ENCODE measurements around the gene LHFPL2.

Gene LHFPL2

DNA sequence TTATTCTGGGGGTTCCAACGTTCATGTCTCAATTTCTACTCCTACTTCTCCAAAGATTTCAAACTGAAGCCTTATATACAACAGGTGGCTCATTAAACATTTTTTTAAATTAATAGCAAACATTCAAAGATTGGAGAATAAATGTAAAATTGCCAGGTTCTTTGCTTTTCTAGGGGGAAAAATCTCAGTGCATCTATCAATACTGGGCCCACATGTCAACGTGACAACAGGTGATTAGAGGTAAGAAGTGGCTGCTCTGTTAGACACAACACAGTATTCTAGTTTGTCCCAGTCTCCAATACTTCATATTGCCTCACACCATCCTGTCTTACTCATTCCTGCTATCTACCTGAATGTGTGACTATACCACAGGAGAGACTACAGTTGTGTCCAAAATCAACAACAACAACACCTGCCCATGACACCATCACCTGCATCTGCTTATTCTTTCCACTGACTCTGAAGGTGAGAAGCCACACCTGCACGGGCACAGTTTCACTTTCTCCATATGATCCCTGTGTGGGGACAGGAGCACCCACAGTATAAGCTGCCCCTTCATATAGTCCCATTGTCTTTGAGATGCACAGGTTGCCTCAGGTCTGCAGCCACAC is 110.2 kb downstream of the LHFPL2 start:
- peaks cover 9 to 14% of the 10 kb centered on the region in 2 experiments for H3K4me1 ChIP-seq (ENCODE audit: control insufficient read depth in 1 of 2, insufficient read depth in 1 of 2, low read depth in 1 of 2, low read length in 1 of 2)
- no peak overlapping the region for H3K27ac ChIP-seq
- no peaks in the 10 kb centered on the region for H3K9me3 ChIP-seq
- no peak overlapping the region for H3K4me3 ChIP-seq (ENCODE audit: low read depth in 1 of 2, low read length in 1 of 2)
- TF ChIP-seq, protein P1, sequence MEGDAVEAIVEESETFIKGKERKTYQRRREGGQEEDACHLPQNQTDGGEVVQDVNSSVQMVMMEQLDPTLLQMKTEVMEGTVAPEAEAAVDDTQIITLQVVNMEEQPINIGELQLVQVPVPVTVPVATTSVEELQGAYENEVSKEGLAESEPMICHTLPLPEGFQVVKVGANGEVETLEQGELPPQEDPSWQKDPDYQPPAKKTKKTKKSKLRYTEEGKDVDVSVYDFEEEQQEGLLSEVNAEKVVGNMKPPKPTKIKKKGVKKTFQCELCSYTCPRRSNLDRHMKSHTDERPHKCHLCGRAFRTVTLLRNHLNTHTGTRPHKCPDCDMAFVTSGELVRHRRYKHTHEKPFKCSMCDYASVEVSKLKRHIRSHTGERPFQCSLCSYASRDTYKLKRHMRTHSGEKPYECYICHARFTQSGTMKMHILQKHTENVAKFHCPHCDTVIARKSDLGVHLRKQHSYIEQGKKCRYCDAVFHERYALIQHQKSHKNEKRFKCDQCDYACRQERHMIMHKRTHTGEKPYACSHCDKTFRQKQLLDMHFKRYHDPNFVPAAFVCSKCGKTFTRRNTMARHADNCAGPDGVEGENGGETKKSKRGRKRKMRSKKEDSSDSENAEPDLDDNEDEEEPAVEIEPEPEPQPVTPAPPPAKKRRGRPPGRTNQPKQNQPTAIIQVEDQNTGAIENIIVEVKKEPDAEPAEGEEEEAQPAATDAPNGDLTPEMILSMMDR (IDR thresholded peaks at IDR 0.05), result no peak
- H3K36me3 ChIP-seq, result no peaks in the 10 kb centered on the region
- no peaks in the 10 kb centered on the region for H3K27me3 ChIP-seq

DNA sequence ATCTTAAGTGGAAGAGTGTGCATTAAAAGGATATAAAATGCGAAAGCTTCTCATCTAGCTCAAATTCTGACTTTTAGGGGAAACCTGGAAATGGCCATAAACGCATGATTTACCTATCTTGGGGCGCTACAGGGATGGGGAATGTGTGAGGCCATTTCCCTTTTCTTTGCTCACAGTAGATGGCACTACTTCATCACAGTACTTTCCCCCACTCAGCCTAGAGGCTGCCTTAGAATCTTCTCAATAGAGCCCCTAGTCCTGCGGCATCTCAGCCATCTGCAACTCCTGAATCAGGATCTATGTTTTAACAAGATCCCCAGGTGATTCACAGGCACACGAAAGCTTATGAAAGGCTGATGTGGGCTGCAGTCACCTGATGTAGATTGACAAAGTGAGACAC is 110.8 kb downstream of the LHFPL2 start:
- H3K27ac ChIP-seq, result no peak overlapping the region
- peaks cover 9 to 14% of the 10 kb centered on the region in 2 experiments for H3K4me1 ChIP-seq (ENCODE audit: control insufficient read depth in 1 of 2, insufficient read depth in 1 of 2, low read depth in 1 of 2, low read length in 1 of 2)
- H3K4me3 ChIP-seq (ENCODE audit: low read depth in 1 of 2, low read length in 1 of 2), result no peak overlapping the region
- no peaks in the 10 kb centered on the region for H3K36me3 ChIP-seq
- TF ChIP-seq, protein P1 (IDR thresholded peaks at IDR 0.05), result no peak
- no peaks in the 10 kb centered on the region for H3K9me3 ChIP-seq
- H3K27me3 ChIP-seq, result no peaks in the 10 kb centered on the region

DNA sequence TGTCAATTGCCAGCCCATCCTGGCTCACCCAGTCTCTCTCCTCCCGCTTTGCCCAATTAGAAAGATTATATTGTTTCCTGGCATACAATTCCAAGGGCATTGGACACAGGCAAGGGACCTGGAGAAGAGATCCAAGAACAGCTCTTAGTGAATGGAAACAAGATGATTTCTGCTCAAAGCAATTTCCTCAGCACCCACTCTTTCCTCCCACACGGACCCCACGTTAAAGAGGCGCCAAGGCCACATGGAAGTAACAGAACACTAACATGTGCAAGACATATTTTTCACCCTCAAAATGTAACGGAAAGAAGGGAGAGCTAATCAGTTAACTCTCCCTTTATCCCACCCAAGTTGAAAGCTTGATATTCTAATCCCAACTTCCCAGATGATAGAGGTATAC is 111.2 kb downstream of the LHFPL2 start:
- Histone ChIP-seq H3K4me3 (ENCODE audit: low read depth in 1 of 2, low read length in 1 of 2) (no peak overlapping the region), H3K4me1 (ENCODE audit: control insufficient read depth in 1 of 2, insufficient read depth in 1 of 2, low read depth in 1 of 2, low read length in 1 of 2) (peaks cover 9 to 14% of the 10 kb centered on the region in 2 experiments), H3K9me3 (no peaks in the 10 kb centered on the region), H3K27ac (no peak overlapping the region), H3K36me3 (no peaks in the 10 kb centered on the region), H3K27me3 (no peaks in the 10 kb centered on the region)
- TF ChIP-seq, protein P1 (IDR thresholded peaks at IDR 0.05), result no peak

DNA sequence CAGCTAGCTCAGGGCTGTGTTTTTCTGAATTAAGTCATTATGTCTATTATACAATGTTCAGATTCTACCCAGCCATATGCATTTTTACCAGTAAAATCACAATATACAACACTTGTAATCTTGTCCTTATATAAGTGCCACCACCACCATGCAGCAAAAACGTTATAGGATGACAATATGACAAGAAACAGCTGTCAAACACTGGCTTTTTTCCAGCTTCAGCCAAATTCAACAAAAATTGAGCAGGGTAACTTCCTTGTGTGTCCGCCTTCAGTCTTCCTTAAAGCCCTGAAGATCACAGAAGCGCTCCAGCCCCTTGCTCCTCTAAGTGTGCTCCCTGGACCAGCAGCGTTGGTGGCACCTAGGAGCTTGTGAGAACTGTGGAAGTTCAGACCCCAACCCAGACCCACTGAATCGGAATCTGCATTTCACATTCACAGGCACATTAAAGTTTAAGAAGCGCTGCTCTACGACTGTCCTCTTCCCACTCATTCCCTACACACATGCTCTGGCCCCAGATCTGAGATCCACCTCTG is 111.8 kb downstream of the LHFPL2 start:
- no peaks in the 10 kb centered on the region for H3K9me3 ChIP-seq
- TF ChIP-seq, protein P1 (IDR thresholded peaks at IDR 0.05), result no peak
- no peak overlapping the region for H3K4me3 ChIP-seq (ENCODE audit: low read depth in 1 of 2, low read length in 1 of 2)
- H3K36me3 ChIP-seq, result no peaks in the 10 kb centered on the region
- H3K27me3 ChIP-seq, result no peaks in the 10 kb centered on the region
- peaks cover 9 to 14% of the 10 kb centered on the region in 2 experiments for H3K4me1 ChIP-seq (ENCODE audit: control insufficient read depth in 1 of 2, insufficient read depth in 1 of 2, low read depth in 1 of 2, low read length in 1 of 2)
- H3K27ac ChIP-seq, result no peak overlapping the region

DNA sequence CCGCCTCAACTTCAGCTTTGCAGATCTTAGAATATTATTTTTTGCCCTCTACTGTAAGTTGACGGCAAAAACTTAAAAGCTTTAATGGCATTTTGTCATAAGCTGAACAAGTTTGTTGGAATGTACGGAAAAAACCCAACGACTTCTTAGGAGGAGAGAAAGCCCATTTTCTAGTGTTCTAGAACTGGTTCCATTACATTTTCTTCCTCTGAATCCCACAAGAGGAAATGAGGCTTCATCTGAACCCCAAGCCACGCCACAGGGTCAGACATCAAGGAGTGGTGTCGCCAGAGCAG is 113.7 kb downstream of the LHFPL2 start:
- Histone ChIP-seq H3K4me1 (ENCODE audit: control insufficient read depth in 1 of 2, insufficient read depth in 1 of 2, low read depth in 1 of 2, low read length in 1 of 2) (peaks cover under 1% of the 10 kb centered on the region in 2 experiments), H3K27ac (no peak overlapping the region), H3K4me3 (ENCODE audit: low read depth in 1 of 2, low read length in 1 of 2) (no peak overlapping the region)

More for the DNA sequence above, 113.7 kb downstream of the LHFPL2 start:
- Histone ChIP-seq H3K27me3 (no peaks in the 10 kb centered on the region), H3K36me3 (no peaks in the 10 kb centered on the region), H3K9me3 (no peaks in the 10 kb centered on the region)
- TF ChIP-seq, protein P1 (IDR thresholded peaks at IDR 0.05), result no peak
